Hindlimb muscle (tissue), 1 donor: ENCODE results near the gene KCNQ1OT1. TPM values are rescaled to one million over a fixed set of nuclear protein-coding genes. Genes with fewer than 3 reads are reported as not detected.
A peak's percentile ranks its signal among the peaks of the same experiment; 100 is the strongest.

Experiments
- DNase-seq: peaks from one replicate; pipeline ENCODE4 v3.0.0-alpha.2; 2013
- polyA plus RNA-seq: library from polyadenylated mRNA; unstranded; fragments of 120-200 nt; gene quantifications from one replicate; pipeline ENCODE4 v1.2.1, GENCODE V29; 2013; ENCODE audit not compliant: insufficient read length

Gene KCNQ1OT1
- polyA plus RNA-seq, 1 donor = 1.3 TPM

GRCh38 chr11:2719831-2720590 lies 20.2 kb upstream of the KCNQ1OT1 start:
- DNase-seq = no peak

- DNase-seq = no peak
Observed at GRCh38 chr11:2718817-2719438, 19.1 kb upstream of the KCNQ1OT1 start.

GRCh38 chr11:2717561-2718325 lies 17.9 kb upstream of the KCNQ1OT1 start:
- DNase-seq = no peak

- DNase-seq = no peak
Observed at GRCh38 chr11:2716376-2717095, 16.7 kb upstream of the KCNQ1OT1 start.

GRCh38 chr11:2715716-2716350 lies 16.0 kb upstream of the KCNQ1OT1 start:
- no peak for DNase-seq

GRCh38 chr11:2714871-2715270 lies 15.1 kb upstream of the KCNQ1OT1 start:
- DNase-seq = no peak

- DNase-seq = no peak
Observed at GRCh38 chr11:2714463-2714800, 14.6 kb upstream of the KCNQ1OT1 start.

- peak; percentile 73 for DNase-seq
Observed at GRCh38 chr11:2713661-2714462, 14.1 kb upstream of the KCNQ1OT1 start.

GRCh38 chr11:2713094-2713493 lies 13.3 kb upstream of the KCNQ1OT1 start:
- peak; percentile 84 for DNase-seq

GRCh38 chr11:2711161-2711560 lies 11.4 kb upstream of the KCNQ1OT1 start:
- DNase-seq = no peak

- no peak for DNase-seq
Observed at GRCh38 chr11:2709429-2709828, 9.6 kb upstream of the KCNQ1OT1 start.

GRCh38 chr11:2708757-2709281 lies 9.0 kb upstream of the KCNQ1OT1 start:
- DNase-seq = peak; percentile 90

GRCh38 chr11:2708151-2708581 lies 8.4 kb upstream of the KCNQ1OT1 start:
- peak; percentile 80 for DNase-seq

- DNase-seq = no peak
Observed at GRCh38 chr11:2707736-2708135, 7.9 kb upstream of the KCNQ1OT1 start.

GRCh38 chr11:2706321-2706720 lies 6.5 kb upstream of the KCNQ1OT1 start:
- DNase-seq = no peak

- peak; percentile 67 for DNase-seq
Observed at GRCh38 chr11:2704896-2705606, 5.3 kb upstream of the KCNQ1OT1 start.

GRCh38 chr11:2704356-2704755 lies 4.6 kb upstream of the KCNQ1OT1 start:
- no peak for DNase-seq

- peak; percentile 58 for DNase-seq
Observed at GRCh38 chr11:2703363-2704141, 3.8 kb upstream of the KCNQ1OT1 start.

- DNase-seq = peak; percentile 59
Observed at GRCh38 chr11:2702771-2703362, 3.1 kb upstream of the KCNQ1OT1 start.
